Mammary epithelial cell (primary cell): Measurements from ENCODE around the gene ZFYVE9.

Source experiments
- EZH2 ChIP-seq: IDR thresholded peaks from 2 replicates; pipeline ENCODE4 v1.6.1; 2012; ENCODE audit warnings: low read length, inconsistent platforms, borderline replicate concordance
- TF ChIP-seq, protein P1 (sequence below), 2 donors: IDR thresholded peaks in 1 of 2; conservative IDR thresholded peaks in 1 of 2; 2 replicates each; pipeline ENCODE4 v1.5.1; 2011 to 2012; ENCODE audit warnings: inconsistent platforms in 2 of 2, low read length in 2 of 2, mild to moderate bottlenecking in 2 of 2, control low read depth in 1 of 2, low read depth in 1 of 2; ENCODE audit not compliant: insufficient read depth in 1 of 2; ENCODE audit errors: extremely low read depth in 1 of 2

DNA sequence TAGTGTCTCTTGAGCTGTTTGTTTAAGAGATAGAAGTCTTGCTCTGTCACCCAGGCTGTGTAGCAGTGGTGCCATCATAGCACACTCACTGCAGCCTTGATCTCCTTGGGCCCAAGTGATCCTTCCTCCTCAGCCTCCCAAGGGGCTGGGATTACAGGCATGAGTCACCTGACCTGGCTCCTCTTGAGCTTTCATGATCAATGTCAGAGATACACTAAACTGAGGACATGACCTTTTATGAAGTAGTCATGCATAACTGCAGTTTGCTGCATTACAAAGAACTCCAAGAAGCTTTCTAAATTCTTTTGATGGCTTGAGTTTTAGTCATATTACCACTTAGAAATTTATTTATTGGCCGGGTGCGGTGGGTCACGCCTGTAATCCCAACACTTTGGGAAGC is 146.4 kb downstream of the ZFYVE9 start:
- TF ChIP-seq, protein P1, sequence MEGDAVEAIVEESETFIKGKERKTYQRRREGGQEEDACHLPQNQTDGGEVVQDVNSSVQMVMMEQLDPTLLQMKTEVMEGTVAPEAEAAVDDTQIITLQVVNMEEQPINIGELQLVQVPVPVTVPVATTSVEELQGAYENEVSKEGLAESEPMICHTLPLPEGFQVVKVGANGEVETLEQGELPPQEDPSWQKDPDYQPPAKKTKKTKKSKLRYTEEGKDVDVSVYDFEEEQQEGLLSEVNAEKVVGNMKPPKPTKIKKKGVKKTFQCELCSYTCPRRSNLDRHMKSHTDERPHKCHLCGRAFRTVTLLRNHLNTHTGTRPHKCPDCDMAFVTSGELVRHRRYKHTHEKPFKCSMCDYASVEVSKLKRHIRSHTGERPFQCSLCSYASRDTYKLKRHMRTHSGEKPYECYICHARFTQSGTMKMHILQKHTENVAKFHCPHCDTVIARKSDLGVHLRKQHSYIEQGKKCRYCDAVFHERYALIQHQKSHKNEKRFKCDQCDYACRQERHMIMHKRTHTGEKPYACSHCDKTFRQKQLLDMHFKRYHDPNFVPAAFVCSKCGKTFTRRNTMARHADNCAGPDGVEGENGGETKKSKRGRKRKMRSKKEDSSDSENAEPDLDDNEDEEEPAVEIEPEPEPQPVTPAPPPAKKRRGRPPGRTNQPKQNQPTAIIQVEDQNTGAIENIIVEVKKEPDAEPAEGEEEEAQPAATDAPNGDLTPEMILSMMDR (conservative IDR thresholded peaks at IDR 0.05 in 1 of 2, IDR thresholded peaks at IDR 0.05 in 1 of 2; ENCODE audit: extremely low read depth in 1 of 2, insufficient read depth in 1 of 2, low read depth in 1 of 2, low read length in 2 of 2): no peak
- no peak for TF ChIP-seq EZH2
